Measurements from ENCODE around the gene TBCD.

TBCD gene

GRCh38 chr17:82817947-82818346, 66.1 kb downstream of the TBCD start:
- TF ChIP-seq CTCF (IDR thresholded peaks at IDR 0.05; ENCODE audit: low read depth, low read length, missing control alignments), result no peak
- H3K4me3 ChIP-seq (ENCODE audit: low read depth, low read length), result no peak overlapping the region
- DNase-seq (ENCODE audit: low read depth), result no peak

- no peak for TF ChIP-seq CTCF (IDR thresholded peaks at IDR 0.05; ENCODE audit: low read depth, low read length, missing control alignments)
- no peak for DNase-seq (ENCODE audit: low read depth)
- H3K4me3 ChIP-seq (ENCODE audit: low read depth, low read length), result no peak overlapping the region
These were observed 68.7 kb downstream of the TBCD start for GRCh38 chr17:82820278-82821251.

GRCh38 chr17:82821554-82821953, 69.7 kb downstream of the TBCD start:
- no peak for TF ChIP-seq CTCF (IDR thresholded peaks at IDR 0.05; ENCODE audit: low read depth, low read length, missing control alignments)

GRCh38 chr17:82822281-82822680, 70.4 kb downstream of the TBCD start:
- DNase-seq (ENCODE audit: low read depth), result no peak
- H3K4me3 ChIP-seq (ENCODE audit: low read depth, low read length), result no peak overlapping the region
- no peak for TF ChIP-seq CTCF (IDR thresholded peaks at IDR 0.05; ENCODE audit: low read depth, low read length, missing control alignments)

More at GRCh38 chr17:82821554-82821953, 69.7 kb downstream of the TBCD start:
- DNase-seq (ENCODE audit: low read depth), result no peak
- H3K4me3 ChIP-seq (ENCODE audit: low read depth, low read length), result no peak overlapping the region

GRCh38 chr17:82823004-82823403, 71.1 kb downstream of the TBCD start:
- no peak overlapping the region for H3K4me3 ChIP-seq (ENCODE audit: low read depth, low read length)
- TF ChIP-seq CTCF (IDR thresholded peaks at IDR 0.05; ENCODE audit: low read depth, low read length, missing control alignments), result peak; percentile 32
- DNase-seq (ENCODE audit: low read depth), result no peak

GRCh38 chr17:82825540-82826124, 73.8 kb downstream of the TBCD start:
- no peak overlapping the region for H3K4me3 ChIP-seq (ENCODE audit: low read depth, low read length)
- DNase-seq (ENCODE audit: low read depth), result no peak
- no peak for TF ChIP-seq CTCF (IDR thresholded peaks at IDR 0.05; ENCODE audit: low read depth, low read length, missing control alignments)

All from GM12864 (cell line).